Measurements from ENCODE around the gene TNIK.

DNA sequence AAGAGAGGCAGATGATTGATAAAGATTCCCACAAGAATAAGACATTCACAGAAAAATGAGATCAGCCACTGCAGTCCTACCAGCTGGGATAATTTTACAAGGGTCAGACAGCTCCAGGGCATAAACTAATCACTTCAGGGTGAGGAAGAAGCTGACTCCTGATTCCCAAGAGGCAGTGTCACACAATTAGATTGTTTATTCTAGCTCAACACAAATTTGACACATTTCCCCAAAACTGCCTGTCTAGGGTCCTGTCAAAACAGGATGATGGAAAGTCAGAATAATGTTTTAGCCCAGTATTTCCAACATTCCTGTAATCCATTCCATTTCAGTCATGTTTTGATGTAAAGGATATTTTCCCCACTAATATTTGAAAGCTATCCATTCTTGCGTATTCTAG is 110.8 kb downstream of the TNIK start:
- no peak for TF ChIP-seq CBX3 (IDR thresholded peaks at IDR 0.05; ENCODE audit: borderline replicate concordance, low read depth)
- no peak for TF ChIP-seq NBN (IDR thresholded peaks at IDR 0.05)

Data from GM12878 (cell line).